Gastrocnemius medialis (tissue), 4 donors: ENCODE data around the gene GTF3C1.

ENCODE experiments used
- CTCF ChIP-seq, 5 experiments: fragments of 450-650 bp in 3 of 5; fragments of 200-600 bp in 2 of 5; sonication (generic) in 2 of 5; IDR thresholded peaks in 4 of 5; conservative IDR thresholded peaks in 1 of 5; 1 replicate in 4 of 5; 2 replicates in 1 of 5; pipeline ENCODE4 v1.5.1; 2016 to 2019; ENCODE audit warnings: antibody characterized with exemption in 5 of 5, mild to moderate bottlenecking in 3 of 5, moderate library complexity in 3 of 5
- POLR2A ChIP-seq, 2 donors: fragments of 450-650 bp; IDR thresholded peaks; one replicate each; pipeline ENCODE4 v1.6.1; 2017; ENCODE audit warnings: antibody characterized with exemption in 2 of 2, mild to moderate bottlenecking in 2 of 2, moderate library complexity in 2 of 2

- TF ChIP-seq CTCF (IDR thresholded peaks at IDR 0.05 in 4 of 5, conservative IDR thresholded peaks at IDR 0.05 in 1 of 5) = no peak
- no peak for TF ChIP-seq POLR2A (IDR thresholded peaks at IDR 0.05)
These were observed 120.3 kb downstream of the GTF3C1 start for GRCh38 chr16:27429330-27429871.
